ENCODE data around the gene B4GALNT1. TPM values are rescaled to one million over a fixed set of nuclear protein-coding genes. Genes with fewer than 3 reads are reported as not detected.

The B4GALNT1 gene
- total and polyA plus RNA-seq, 9 of the 15 experiments (the other 6 are each of a cell fraction or from before 2014, with no cell fraction given) = 1.0 to 32.2 (median 9.8) TPM

- no peak for TF ChIP-seq FOXJ2 (tag; IDR thresholded peaks at IDR 0.05)
- TF ChIP-seq ZNF143 (CRISPR knock-in tag; IDR thresholded peaks at IDR 0.05) = no peak
- TF ChIP-seq RBM15 (IDR thresholded peaks at IDR 0.05; ENCODE audit: insufficient read depth, low read length) = no peak
- no peak for TF ChIP-seq ELF2 (CRISPR knock-in tag; IDR thresholded peaks at IDR 0.05)
- no peak for TF ChIP-seq ZNF507 (tag; conservative IDR thresholded peaks at IDR 0.05)
- no peak for TF ChIP-seq ZNF232 (CRISPR knock-in tag; IDR thresholded peaks at IDR 0.05)
- TF ChIP-seq NFIC (IDR thresholded peaks at IDR 0.05) = no peak
- no peak for TF ChIP-seq ZNF280A (IDR thresholded peaks at IDR 0.05; ENCODE audit: low read depth, partially characterized antibody)
- no peak for TF ChIP-seq LARP7 (IDR thresholded peaks at IDR 0.05)
- TF ChIP-seq PCBP2 (IDR thresholded peaks at IDR 0.05; ENCODE audit: low read depth, low read length, poor library complexity, severe bottlenecking) = no peak
- TF ChIP-seq MTF1 (CRISPR knock-in tag; IDR thresholded peaks at IDR 0.05; ENCODE audit: borderline replicate concordance) = no peak
- no peak for TF ChIP-seq TAL1 (IDR thresholded peaks at IDR 0.05)
- no peak for TF ChIP-seq CBFB (CRISPR knock-in tag; IDR thresholded peaks at IDR 0.05)
- no peak for TF ChIP-seq BRF2 (IDR thresholded peaks at IDR 0.05; ENCODE audit: borderline replicate concordance, insufficient read depth, insufficient read length)
- no peak for TF ChIP-seq TBL1XR1 (IDR thresholded peaks at IDR 0.05; ENCODE audit: low read length in 2 of 2)
- TF ChIP-seq BACH1 (tag; IDR thresholded peaks at IDR 0.05) = no peak
- no peak for TF ChIP-seq ATF2 (CRISPR knock-in tag; IDR thresholded peaks at IDR 0.05)
- peak overlapping the region; percentile 97 for H2AFZ ChIP-seq (ENCODE audit: low read depth, low read length)
- H3K4me2 ChIP-seq (ENCODE audit: insufficient read depth, low read length) = no peak overlapping the region; the same call in 1 of the 2 replicates
- no peak overlapping the region for H3K4me3 ChIP-seq
- H3K9me3 ChIP-seq (replicated peaks; ENCODE audit: control insufficient read depth, insufficient read depth, low read depth, low read length) = no peaks in the 10 kb centered on the region
- H4K20me1 ChIP-seq (replicated peaks; ENCODE audit: control insufficient read depth, insufficient read depth, low read length) = no peaks in the 10 kb centered on the region
- intact Hi-C loops (cut with micrococcal nuclease) = no loop called here
- H3K36me3 ChIP-seq (ENCODE audit: control insufficient read depth, insufficient read depth, low read length) = peaks cover under 1% of the 10 kb centered on the region; the same call in 1 of the 3 replicates
- 70% methylated on average over 20 of the region's 34 CpGs for WGBS (ENCODE audit: insufficient coverage, low coverage, missing lambda C conversion rate)
- peaks cover 54 to 65% of the 10 kb centered on the region in 2 experiments for H3K4me1 ChIP-seq (replicated peaks in 1 of 2; ENCODE audit: control insufficient read depth in 2 of 2, insufficient read depth in 2 of 2, low read length in 2 of 2)
- peaks cover 2% of the 10 kb centered on the region; the same call in 2 of the 3 replicates for H3K79me2 ChIP-seq (ENCODE audit: control insufficient read depth, insufficient read depth, low read length)
- ATAC-seq = no peak
- peak overlapping the region; percentile 61 to 91; a peak in 3 of 4 replicates for H3K9ac ChIP-seq (ENCODE audit: insufficient read depth in 1 of 2, low read depth in 2 of 2, low read length in 2 of 2)
- peak overlapping the region; percentile 56; the same call in 1 of the 3 replicates for H3K27ac ChIP-seq (ENCODE audit: extremely low read depth, low read depth, low read length)
- ChIA-PET CTCF (ENCODE audit: low intra/inter-chr PET ratio) (no interaction called here), POLR2A (interaction anchor here (0.7 to 1.2 kb wide), 4 partner anchors 10 to 63 kb away, joined by 3 to 6 read pairs (median 4); no protein-coding TSS in a partner anchor)
- in situ Hi-C loops (cut with MboI) = no loop called here
- no peaks in the 10 kb centered on the region for H3K27me3 ChIP-seq (ENCODE audit: control insufficient read depth in 2 of 2, insufficient read depth in 2 of 2, low read length in 2 of 2)
- FAIRE-seq = no peak
- DNase-seq (ENCODE audit: extremely low read depth in 1 of 4, low spot score in 3 of 4) = no peak
- H3K9me1 ChIP-seq (ENCODE audit: control insufficient read depth, insufficient read depth, low read length) = peaks cover 4% of the 10 kb centered on the region
- BruUV-seq (replicated peaks) = no TSS peak
These were observed 23.0 kb downstream of the B4GALNT1 start for GRCh38 chr12:57609781-57610553.
